ENCODE results near the gene TEAD1.

GRCh38 chr11:12802418-12803085 is 128.3 kb downstream of the TEAD1 start:
- TF ChIP-seq CTCF (IDR thresholded peaks at IDR 0.05 in 4 of 5, conservative IDR thresholded peaks at IDR 0.05 in 1 of 5) (no peak), POLR2A (IDR thresholded peaks at IDR 0.05) (no peak)

Data from gastrocnemius medialis (tissue), 4 donors.